GM18868 (cell line): ENCODE measurements around the gene SYNE1.
"Not testable (repeated sequence)": the region's sequence is repeated elsewhere in the genome, so short reads cannot be mapped to it uniquely, and the experiment has no call there.

ENCODE experiments used
- ATAC-seq: cut with Tn5 transposase; IDR thresholded peaks from one replicate; pipeline ENCODE4 v1.9.1; 2021; ENCODE audit warnings: mild to moderate bottlenecking, moderate library complexity; ENCODE audit not compliant: unreplicated experiment

The SYNE1 gene

DNA sequence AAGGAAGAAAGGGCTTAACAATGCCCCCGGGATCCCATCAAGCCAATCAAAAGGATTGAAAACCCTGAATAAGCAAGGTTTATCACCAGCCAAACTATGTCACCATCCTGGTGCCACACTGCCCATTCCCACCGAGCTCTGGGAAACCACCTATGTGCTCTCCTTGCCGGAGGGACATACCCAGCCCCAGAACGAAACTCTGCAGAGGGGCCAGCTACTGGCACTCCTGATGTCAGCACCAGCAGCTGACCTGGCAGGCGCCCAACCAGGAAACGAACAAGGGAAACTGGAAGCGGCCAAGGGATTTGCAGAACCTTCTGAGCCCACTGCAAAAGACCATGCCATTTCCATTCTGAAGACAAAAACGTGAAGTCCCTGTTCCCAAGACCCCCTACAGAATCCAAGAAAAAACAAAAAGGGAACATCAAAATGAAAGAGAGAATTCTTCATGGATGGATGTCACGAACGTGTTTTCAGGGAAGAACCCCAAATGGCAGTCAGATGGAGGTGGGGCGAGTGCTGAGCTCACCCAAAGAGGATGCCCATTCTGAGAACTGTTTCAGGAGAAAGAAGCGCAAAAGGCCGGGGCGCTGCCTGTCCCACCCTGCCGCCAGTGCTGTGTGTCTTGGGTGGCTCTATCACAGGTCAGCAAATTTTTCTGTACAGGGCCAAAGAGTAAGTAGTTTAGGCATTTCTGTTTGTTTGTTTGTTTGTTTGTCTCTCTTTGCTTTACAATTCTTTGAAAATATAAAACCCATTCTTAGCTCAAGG is 524.5 kb downstream of the SYNE1 start:
- peak; percentile 68 for ATAC-seq

DNA sequence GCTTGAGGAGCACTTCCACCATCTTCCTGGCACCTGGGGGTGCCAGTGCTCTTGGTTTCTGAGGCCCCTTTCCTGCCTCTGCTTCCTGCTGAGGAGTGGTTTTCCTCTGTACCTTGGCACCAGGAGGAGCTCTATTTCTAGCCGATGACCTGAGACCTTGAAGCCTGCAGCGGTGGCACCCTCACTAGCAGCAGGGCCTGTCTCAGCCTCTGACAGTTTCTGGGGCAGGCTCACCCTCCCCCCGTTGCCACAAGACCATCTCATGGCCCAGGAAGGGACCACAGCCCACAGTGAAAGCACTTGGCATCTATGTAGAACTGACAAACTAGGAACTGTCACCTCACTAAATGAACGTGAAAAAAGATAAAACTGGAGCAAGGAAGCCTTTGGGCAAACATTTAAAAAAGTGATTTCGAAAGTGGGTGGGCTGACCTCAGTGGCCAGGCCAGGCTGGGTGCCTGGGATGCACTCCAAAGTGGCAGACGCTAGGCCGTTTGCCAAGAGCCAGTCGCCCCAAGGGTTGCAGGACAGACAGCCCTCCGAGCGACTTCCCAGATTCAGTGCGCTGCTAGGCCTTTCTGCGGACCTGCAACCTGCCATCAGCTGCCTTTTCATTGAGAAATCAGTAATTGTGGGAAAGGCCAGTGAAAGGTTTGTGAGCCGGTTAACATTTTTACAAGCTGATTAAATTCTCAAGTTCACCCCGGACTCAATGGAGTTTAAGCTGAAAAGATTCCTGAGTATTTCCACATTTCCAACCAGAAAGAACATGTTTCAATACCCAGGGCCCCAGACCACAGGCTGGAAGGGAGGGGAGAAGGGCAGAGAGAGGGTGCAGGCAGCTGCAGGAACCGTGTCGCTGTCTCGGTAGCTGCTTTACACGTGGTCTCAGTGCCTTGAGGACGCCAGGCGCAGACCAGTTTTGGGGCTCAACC is 526.0 kb downstream of the SYNE1 start:
- no peak for ATAC-seq

- ATAC-seq, result no peak
These were observed 529.2 kb downstream of the SYNE1 start for GRCh38 chr6:152107973-152108372.

- ATAC-seq, result no peak
These were observed 537.0 kb downstream of the SYNE1 start for GRCh38 chr6:152100183-152100618.

GRCh38 chr6:152099446-152100182 is 537.5 kb downstream of the SYNE1 start:
- ATAC-seq, result no peak

DNA sequence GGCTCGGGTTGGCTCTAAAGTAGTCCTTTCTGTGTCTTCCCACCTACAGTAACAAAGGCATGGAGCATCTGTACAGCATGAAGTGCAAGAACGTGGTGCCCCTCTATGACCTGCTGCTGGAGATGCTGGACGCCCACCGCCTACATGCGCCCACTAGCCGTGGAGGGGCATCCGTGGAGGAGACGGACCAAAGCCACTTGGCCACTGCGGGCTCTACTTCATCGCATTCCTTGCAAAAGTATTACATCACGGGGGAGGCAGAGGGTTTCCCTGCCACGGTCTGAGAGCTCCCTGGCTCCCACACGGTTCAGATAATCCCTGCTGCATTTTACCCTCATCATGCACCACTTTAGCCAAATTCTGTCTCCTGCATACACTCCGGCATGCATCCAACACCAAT is 538.5 kb downstream of the SYNE1 start:
- no peak for ATAC-seq

DNA sequence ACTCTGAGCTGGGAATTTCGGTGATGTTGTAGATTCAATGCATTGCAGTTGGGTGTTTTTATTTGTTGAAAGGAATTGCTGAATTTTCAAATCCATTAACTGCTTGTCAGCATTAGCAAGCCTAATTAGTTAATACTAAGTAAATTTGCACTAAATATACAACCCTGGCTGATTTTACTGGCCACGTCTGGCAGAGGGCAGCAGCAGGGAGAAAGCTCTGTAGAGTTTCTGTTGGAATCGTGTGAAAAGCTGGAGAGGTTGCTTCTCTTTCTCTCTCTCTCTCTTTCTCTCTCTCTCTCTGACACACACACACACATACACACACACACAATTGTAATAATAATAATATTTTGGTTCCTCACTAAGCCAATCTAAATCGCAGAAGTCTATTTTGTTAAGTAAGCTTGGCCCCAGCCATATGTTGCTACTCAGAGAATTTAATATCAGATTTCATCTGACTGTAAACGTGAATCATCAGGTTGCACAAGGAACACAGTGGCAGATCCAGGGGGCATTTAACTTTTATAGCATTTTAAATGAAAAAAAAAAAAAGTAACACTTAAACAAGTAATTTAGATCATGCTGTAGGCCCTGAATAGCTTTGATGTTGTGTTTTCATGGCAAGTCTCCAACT is 540.2 kb downstream of the SYNE1 start:
- ATAC-seq, result no peak

DNA sequence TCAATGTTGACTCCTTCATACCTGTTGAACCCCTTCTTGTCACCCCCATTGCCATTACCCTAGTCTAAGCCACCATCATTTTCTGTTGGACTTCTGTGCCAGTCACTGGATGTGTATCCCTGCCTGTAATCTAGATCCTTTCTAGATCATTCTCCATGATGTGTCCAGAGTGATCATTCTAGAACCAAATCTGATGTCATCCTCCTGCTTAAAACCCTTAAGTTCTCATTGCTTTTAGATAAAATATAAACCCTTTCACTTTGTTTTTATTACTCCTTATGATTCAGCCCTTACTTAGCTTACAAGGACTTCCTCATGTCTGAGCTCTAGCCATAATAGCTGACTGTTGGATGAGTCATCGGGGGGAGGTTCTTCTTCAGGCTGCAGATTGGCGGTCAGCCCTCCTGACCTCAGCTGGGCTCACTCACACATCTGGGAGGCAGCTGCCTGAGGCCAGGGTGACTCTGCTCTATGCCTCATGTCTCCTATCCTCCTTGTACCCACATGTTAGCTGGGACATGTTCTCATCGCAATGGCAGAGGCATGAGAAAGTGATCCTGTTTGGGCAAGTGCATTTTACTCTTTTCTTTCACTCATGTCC is 542.1 kb downstream of the SYNE1 start:
- no peak for ATAC-seq

- no peak for ATAC-seq
These were observed 542.9 kb downstream of the SYNE1 start for GRCh38 chr6:152094276-152094675.

GRCh38 chr6:152093711-152094110 is 543.5 kb downstream of the SYNE1 start:
- no peak for ATAC-seq

- no peak for ATAC-seq
These were observed 545.3 kb downstream of the SYNE1 start for GRCh38 chr6:152091851-152092341.

DNA sequence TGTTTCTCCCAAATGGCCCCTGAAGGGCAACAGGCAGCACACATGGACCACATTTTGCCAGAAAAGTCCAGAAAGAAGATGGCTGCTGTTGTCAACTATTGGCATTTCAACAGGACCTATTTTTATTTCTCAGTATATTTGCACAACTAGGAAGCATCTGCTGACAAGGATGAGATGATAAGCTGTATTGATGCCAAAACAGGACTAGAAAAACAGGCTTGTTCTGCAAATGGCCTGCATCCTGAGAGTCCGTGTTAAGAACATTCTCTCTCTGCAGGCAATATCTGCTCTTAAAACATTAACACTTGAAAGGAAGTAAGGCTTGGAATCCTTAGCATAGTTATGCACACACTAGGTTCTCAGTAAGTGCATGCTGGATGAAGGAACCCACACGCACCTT is 546.0 kb downstream of the SYNE1 start:
- ATAC-seq, result no peak

- no peak for ATAC-seq
These were observed 547.2 kb downstream of the SYNE1 start for GRCh38 chr6:152089992-152090391.

DNA sequence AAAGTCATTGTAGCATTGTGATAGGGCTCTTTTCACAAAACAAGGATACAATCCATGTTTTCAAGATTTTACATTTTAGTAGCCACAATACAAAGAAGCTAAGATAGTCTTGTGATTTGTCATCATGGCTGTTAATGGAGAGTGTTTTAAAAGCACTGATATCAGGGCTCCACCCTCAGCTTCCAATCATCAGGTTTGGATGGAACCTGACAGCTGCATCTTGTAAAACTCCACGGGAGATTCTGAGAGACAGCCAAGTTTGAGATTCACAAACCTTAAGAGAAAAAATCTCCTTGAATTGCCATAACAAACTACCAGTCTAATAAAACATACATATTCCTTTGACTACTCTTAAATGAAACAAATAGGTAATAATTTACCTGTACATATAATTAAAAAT is 549.5 kb downstream of the SYNE1 start:
- ATAC-seq, result no peak

DNA sequence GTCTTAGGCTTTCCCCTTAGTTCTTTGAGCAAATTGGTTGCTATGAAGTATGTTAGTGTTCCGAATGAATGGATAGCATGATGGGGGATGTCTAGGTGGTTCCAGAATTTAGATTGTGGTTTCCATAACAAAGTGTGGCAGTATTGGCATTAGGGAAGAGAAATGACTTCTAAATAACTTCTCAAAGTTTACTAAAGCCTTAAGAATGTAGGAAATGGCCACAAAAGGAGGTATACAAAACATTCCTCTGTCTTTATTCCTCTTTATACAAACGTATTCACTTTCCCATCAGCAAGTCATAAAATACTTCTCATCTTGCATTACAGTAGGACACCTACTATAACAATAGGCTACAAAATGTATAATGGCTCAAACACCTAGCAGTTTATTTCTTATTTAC is 550.1 kb downstream of the SYNE1 start:
- ATAC-seq, result no peak

GRCh38 chr6:152086223-152086873 is 550.8 kb downstream of the SYNE1 start:
- ATAC-seq, result no peak

GRCh38 chr6:152085451-152085921 is 551.7 kb downstream of the SYNE1 start:
- ATAC-seq, result no peak

- ATAC-seq, result no peak
These were observed 558.4 kb downstream of the SYNE1 start for GRCh38 chr6:152078804-152079203.

GRCh38 chr6:152078001-152078400 is 559.2 kb downstream of the SYNE1 start:
- no peak for ATAC-seq

GRCh38 chr6:152076242-152076641 is 560.9 kb downstream of the SYNE1 start:
- not testable (repeated sequence) for ATAC-seq
